ENCODE data around the gene PARVA. TPM values are rescaled to one million over a fixed set of nuclear protein-coding genes. Genes with fewer than 3 reads are reported as not detected.

PARVA gene
- polyA plus RNA-seq, 3 donors: not detected

- H3K4me3 Mint-ChIP-seq: no peak overlapping the region
- H4K20me1 ChIP-seq (ENCODE audit: insufficient read depth, low read length): no peaks in the 10 kb centered on the region
- H3K27ac ChIP-seq (ENCODE audit: low read depth in 1 of 2, low read length in 2 of 2): no peak overlapping the region
- H3K4me2 ChIP-seq (replicated peaks; ENCODE audit: extremely low read depth, low read length, poor library complexity, severe bottlenecking): no peak overlapping the region
- no peak overlapping the region for H3K9ac ChIP-seq (ENCODE audit: insufficient read depth, low read length, poor library complexity, severe bottlenecking)
- no peaks in the 10 kb centered on the region for H3K36me3 ChIP-seq (replicated peaks in 1 of 2; ENCODE audit: control insufficient read depth in 1 of 2, insufficient read depth in 2 of 2, low read length in 2 of 2)
- WGBS (ENCODE audit: insufficient coverage): 89% methylated on average over 1 of the region's 2 CpGs
- TF ChIP-seq, protein P1, sequence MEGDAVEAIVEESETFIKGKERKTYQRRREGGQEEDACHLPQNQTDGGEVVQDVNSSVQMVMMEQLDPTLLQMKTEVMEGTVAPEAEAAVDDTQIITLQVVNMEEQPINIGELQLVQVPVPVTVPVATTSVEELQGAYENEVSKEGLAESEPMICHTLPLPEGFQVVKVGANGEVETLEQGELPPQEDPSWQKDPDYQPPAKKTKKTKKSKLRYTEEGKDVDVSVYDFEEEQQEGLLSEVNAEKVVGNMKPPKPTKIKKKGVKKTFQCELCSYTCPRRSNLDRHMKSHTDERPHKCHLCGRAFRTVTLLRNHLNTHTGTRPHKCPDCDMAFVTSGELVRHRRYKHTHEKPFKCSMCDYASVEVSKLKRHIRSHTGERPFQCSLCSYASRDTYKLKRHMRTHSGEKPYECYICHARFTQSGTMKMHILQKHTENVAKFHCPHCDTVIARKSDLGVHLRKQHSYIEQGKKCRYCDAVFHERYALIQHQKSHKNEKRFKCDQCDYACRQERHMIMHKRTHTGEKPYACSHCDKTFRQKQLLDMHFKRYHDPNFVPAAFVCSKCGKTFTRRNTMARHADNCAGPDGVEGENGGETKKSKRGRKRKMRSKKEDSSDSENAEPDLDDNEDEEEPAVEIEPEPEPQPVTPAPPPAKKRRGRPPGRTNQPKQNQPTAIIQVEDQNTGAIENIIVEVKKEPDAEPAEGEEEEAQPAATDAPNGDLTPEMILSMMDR (IDR thresholded peaks at IDR 0.05): no peak
- H3K9me3 Mint-ChIP-seq: peaks cover 0 to 6% (median 1%) of the 10 kb centered on the region in 7 donors
- no peak overlapping the region for H2AFZ ChIP-seq (ENCODE audit: insufficient read depth, low read depth, low read length, poor library complexity, severe bottlenecking)
- H3K79me2 ChIP-seq (ENCODE audit: insufficient read depth, low read length): no peaks in the 10 kb centered on the region
- no peaks in the 10 kb centered on the region for H3K36me3 Mint-ChIP-seq
- DNase-seq: no peak
- peak overlapping the region in 1 of 7 donors; percentile 25 for H3K27ac Mint-ChIP-seq
- no peaks in the 10 kb centered on the region for H3K27me3 ChIP-seq (ENCODE audit: control insufficient read depth in 2 of 2, insufficient read depth in 2 of 2, low read length in 2 of 2)
- no peaks in the 10 kb centered on the region for H3K9me3 ChIP-seq (replicated peaks in 1 of 2; ENCODE audit: control insufficient read depth in 1 of 2, insufficient read depth in 1 of 2, low read length in 2 of 2)
- no peaks in the 10 kb centered on the region for H3K4me1 ChIP-seq (ENCODE audit: control insufficient read depth in 1 of 2, insufficient read depth in 2 of 2, low read length in 2 of 2)
- H3K4me3 ChIP-seq (replicated peaks in 1 of 3; ENCODE audit: low read depth in 2 of 3, low read length in 3 of 3): no peak overlapping the region
- no peaks in the 10 kb centered on the region for H3K4me1 Mint-ChIP-seq
- H3K27me3 Mint-ChIP-seq (ENCODE audit: low read depth in 3 of 3): peaks cover 0 to 4% (median 3%) of the 10 kb centered on the region in 3 donors
- intact Hi-C loops (cut with micrococcal nuclease): no loop called here
These were observed 67.6 kb downstream of the PARVA start for GRCh38 chr11:12445001-12445400.

DNA sequence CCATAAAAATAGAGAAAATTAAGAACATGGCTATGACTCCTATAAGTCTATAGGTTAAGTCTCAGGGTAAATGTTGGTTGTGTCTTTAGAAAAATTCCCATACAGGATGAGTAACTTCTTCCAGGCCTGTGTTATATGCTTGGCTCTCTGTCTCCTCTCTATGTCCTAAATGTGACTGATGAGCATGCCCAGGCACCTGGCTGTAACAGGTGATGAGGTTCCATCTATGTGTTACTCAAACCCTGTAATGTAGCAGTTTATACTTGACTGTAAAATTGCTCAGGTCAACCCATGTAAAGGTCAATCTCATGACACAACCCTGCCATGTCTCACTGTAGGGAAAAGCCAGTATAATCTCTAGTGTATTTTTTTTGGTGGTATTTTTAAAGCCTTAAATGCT is 69.5 kb downstream of the PARVA start:
- intact Hi-C loops (cut with micrococcal nuclease): no loop called here
- no peak overlapping the region for H3K4me3 ChIP-seq (replicated peaks in 1 of 3; ENCODE audit: low read depth in 2 of 3, low read length in 3 of 3)

More for the DNA sequence above, 69.5 kb downstream of the PARVA start:
- H3K36me3 Mint-ChIP-seq: no peaks in the 10 kb centered on the region
- Histone ChIP-seq H3K79me2 (ENCODE audit: insufficient read depth, low read length) (no peaks in the 10 kb centered on the region), H3K27me3 (ENCODE audit: control insufficient read depth in 2 of 2, insufficient read depth in 2 of 2, low read length in 2 of 2) (no peaks in the 10 kb centered on the region), H2AFZ (ENCODE audit: insufficient read depth, low read depth, low read length, poor library complexity, severe bottlenecking) (no peak overlapping the region), H3K4me1 (ENCODE audit: control insufficient read depth in 1 of 2, insufficient read depth in 2 of 2, low read length in 2 of 2) (no peaks in the 10 kb centered on the region), H3K9ac (ENCODE audit: insufficient read depth, low read length, poor library complexity, severe bottlenecking) (no peak overlapping the region), H3K36me3 (replicated peaks in 1 of 2; ENCODE audit: control insufficient read depth in 1 of 2, insufficient read depth in 2 of 2, low read length in 2 of 2) (no peaks in the 10 kb centered on the region), H3K27ac (ENCODE audit: low read depth in 1 of 2, low read length in 2 of 2) (no peak overlapping the region), H3K9me3 (replicated peaks in 1 of 2; ENCODE audit: control insufficient read depth in 1 of 2, insufficient read depth in 1 of 2, low read length in 2 of 2) (no peaks in the 10 kb centered on the region), H3K4me2 (replicated peaks; ENCODE audit: extremely low read depth, low read length, poor library complexity, severe bottlenecking) (no peak overlapping the region), H4K20me1 (ENCODE audit: insufficient read depth, low read length) (no peaks in the 10 kb centered on the region)
- H3K4me1 Mint-ChIP-seq: no peaks in the 10 kb centered on the region
- peaks cover 0 to 4% (median under 1%) of the 10 kb centered on the region in 3 donors for H3K27me3 Mint-ChIP-seq (ENCODE audit: low read depth in 3 of 3)
- no peak overlapping the region for H3K4me3 Mint-ChIP-seq
- peaks cover 0 to 5% (median 0%) of the 10 kb centered on the region in 7 donors for H3K9me3 Mint-ChIP-seq
- no peak for DNase-seq
- TF ChIP-seq, protein P1 (IDR thresholded peaks at IDR 0.05): no peak
- no peak overlapping the region for H3K27ac Mint-ChIP-seq
